K562 (cell line): ENCODE results near the gene KIF14. TPM values are rescaled to one million over a fixed set of nuclear protein-coding genes. Genes with fewer than 3 reads are reported as not detected.

Source experiments
- BACH1 ChIP-seq: fragments of 200-800 bp; sonication (Bioruptor generic); IDR thresholded peaks from 2 replicates; pipeline ENCODE4 v1.6.1; 2016; ENCODE audit warnings: missing genetic modification characterization, missing compliant biosample characterization
- ELK1 ChIP-seq: sonication (generic); formaldehyde crosslinking; IDR thresholded peaks from 2 replicates; pipeline ENCODE4 v1.8.1; 2022; ENCODE audit warnings: missing genetic modification reagents
- ERF ChIP-seq: fragments of 450-650 bp; formaldehyde crosslinking; IDR thresholded peaks from 2 replicates; pipeline ENCODE4 v1.4.0; 2020; ENCODE audit warnings: mild to moderate bottlenecking, mixed read lengths
- FOXP4 ChIP-seq: sonication (generic); formaldehyde crosslinking; IDR thresholded peaks from 2 replicates; pipeline ENCODE4 v1.8.0; 2022; ENCODE audit warnings: mild to moderate bottlenecking, missing genetic modification reagents, borderline replicate concordance
- GATAD2B ChIP-seq: fragments of 450-650 bp; IDR thresholded peaks from 2 replicates; pipeline ENCODE4 v1.6.1; 2017; ENCODE audit warnings: mild to moderate bottlenecking, borderline replicate concordance
- ID3 ChIP-seq, 2 experiments: fragments of 250-450 bp in 1 of 2; fragments of 450-650 bp in 1 of 2; sonication (Bioruptor Pico) in 1 of 2; IDR thresholded peaks; 2 replicates each; pipeline versions ENCODE4 v1.6.1 to v1.8.0; 2016 to 2021; ENCODE audit warnings: mild to moderate bottlenecking in 2 of 2, moderate library complexity in 2 of 2, missing compliant biosample characterization in 1 of 2, missing genetic modification characterization in 1 of 2
- KAT7 ChIP-seq: sonication (generic); formaldehyde crosslinking; IDR thresholded peaks from 2 replicates; pipeline ENCODE4 v1.8.0; 2022; ENCODE audit warnings: missing genetic modification reagents, mild to moderate bottlenecking, borderline replicate concordance
- MGA ChIP-seq: fragments of 450-650 bp; IDR thresholded peaks from 2 replicates; pipeline ENCODE4 v1.6.1; 2016; ENCODE audit warnings: mild to moderate bottlenecking, moderate library complexity
- POLR2B ChIP-seq: fragments of 450-650 bp; IDR thresholded peaks from 2 replicates; pipeline ENCODE4 v1.6.1; 2018; ENCODE audit warnings: low read depth; ENCODE audit not compliant: partially characterized antibody
- ZBTB8A ChIP-seq: fragments of 450-650 bp; IDR thresholded peaks from 2 replicates; pipeline ENCODE4 v1.6.1; 2018; ENCODE audit warnings: mild to moderate bottlenecking, moderate library complexity; ENCODE audit not compliant: partially characterized antibody
- ZFX ChIP-seq: sonication (generic); formaldehyde crosslinking; IDR thresholded peaks from 2 replicates; pipeline ENCODE4 v1.8.0; 2022; ENCODE audit warnings: mild to moderate bottlenecking, missing genetic modification reagents, moderate library complexity
- ZNF121 ChIP-seq: sonication (generic); formaldehyde crosslinking; conservative IDR thresholded peaks from 2 replicates; pipeline ENCODE4 v1.8.0; 2022; ENCODE audit warnings: missing genetic modification reagents
- ZNF644 ChIP-seq: fragments of 200-800 bp; sonication (Bioruptor generic); IDR thresholded peaks from 2 replicates; pipeline ENCODE4 v1.6.1; 2016; ENCODE audit warnings: low read depth, missing genetic modification characterization, missing compliant biosample characterization
- polyA plus RNA-seq, 8 experiments: library from polyadenylated mRNA; depleted of rRNA in 4 of 8; stranded (reverse) in 5 of 8; unstranded in 3 of 8; fragments of >200 nt; fragmentation: Nextera tagmentation in 2 of 8; fragmentation: Illumina TruSeq in 1 of 8; extraction: Ambion mirVana in 2 of 8; extraction: Trizol in 1 of 8; gene quantifications; 2 replicates each; pipeline versions ENCODE4 v1.2.1 to v1.2.3, GENCODE V29; 2011 to 2014; ENCODE audit warnings: inconsistent platforms in 1 of 8, missing spikeins in 1 of 8
- total RNA-seq, 7 experiments: library from RNA; depleted of rRNA in 6 of 7; stranded (reverse); fragments of >200 nt in 6 of 7; fragmentation: Illumina TruSeq in 2 of 7; extraction: Trizol in 2 of 7; gene quantifications; 2 replicates each; pipeline versions ENCODE4 v1.2.1 to v1.2.3, GENCODE V29; 2011 to 2021; ENCODE audit warnings: low replicate concordance in 1 of 7

KIF14 gene
- total and polyA plus RNA-seq, 9 of the 15 experiments (the other 6 are each of a cell fraction or from before 2014, with no cell fraction given) = 11.5 to 47.4 (median 29.0) TPM

GRCh38 chr1:200640963-200641401 lies 20.4 kb upstream of the KIF14 start (continued):
- TF ChIP-seq ID3 (CRISPR knock-in tag; IDR thresholded peaks at IDR 0.05) = no peak
- peak; percentile 26; the same call in 1 of the 2 replicates for TF ChIP-seq ID3 (tag; IDR thresholded peaks at IDR 0.05)
- no peak for TF ChIP-seq ERF (CRISPR knock-in tag)
- TF ChIP-seq GATAD2B = no peak
- no peak for TF ChIP-seq ZFX (CRISPR knock-in tag)
- TF ChIP-seq ZNF121 (CRISPR knock-in tag) = no peak
- no peak for TF ChIP-seq KAT7 (CRISPR knock-in tag)
- no peak for TF ChIP-seq FOXP4 (CRISPR knock-in tag)
- TF ChIP-seq POLR2B = no peak
- TF ChIP-seq ELK1 (CRISPR knock-in tag) = no peak
- TF ChIP-seq ZNF644 (tag) = no peak
- peak; percentile 38; the same call in 1 of the 2 replicates for TF ChIP-seq MGA
- TF ChIP-seq BACH1 (tag) = no peak
- TF ChIP-seq ZBTB8A = no peak
